BLaER1 treated with 17β-estradiol and CSF1 and Interleukin-3, amounts not matched to agents 10 nM and 100 nM (cell line): ENCODE measurements around the gene KCNQ2.

Experiments used
- H3K27ac ChIP-seq, 11 experiments: shearing (Covaris generic); formaldehyde crosslinking; 2 replicates each; pipeline ENCODE4 v1.8.1; 2022
- H3K27me3 ChIP-seq, 11 experiments: shearing (Covaris generic); formaldehyde crosslinking; 2 replicates each; pipeline ENCODE4 v1.8.1; 2022
- H3K36me3 ChIP-seq, 11 experiments: shearing (Covaris generic); formaldehyde crosslinking; 2 replicates each; pipeline ENCODE4 v1.8.1; 2022
- H3K4me1 ChIP-seq, 10 experiments: shearing (Covaris generic); formaldehyde crosslinking; 2 replicates each; pipeline ENCODE4 v1.8.1; 2022
- H3K4me2 ChIP-seq, 11 experiments: shearing (Covaris generic); formaldehyde crosslinking; 2 replicates each; pipeline ENCODE4 v1.8.1; 2022
- H3K4me3 ChIP-seq, 10 experiments: shearing (Covaris generic); formaldehyde crosslinking; 2 replicates each; pipeline ENCODE4 v1.8.1; 2022
- H3K9ac ChIP-seq, 11 experiments: shearing (Covaris generic); formaldehyde crosslinking; 2 replicates each; pipeline ENCODE4 v1.8.1; 2022
- H3K9me3 ChIP-seq, 11 experiments: shearing (Covaris generic); formaldehyde crosslinking; replicated peaks in 1 of 11; 2 replicates each; pipeline ENCODE4 v1.8.1; 2022
- H4K20me1 ChIP-seq, 11 experiments: shearing (Covaris generic); formaldehyde crosslinking; 2 replicates each; pipeline ENCODE4 v1.8.1; 2022
- Cebpa-rat ChIP-seq, 11 experiments: shearing (Covaris generic); IDR thresholded peaks; 2 replicates each; pipeline ENCODE4 v1.8.1; 2022

Gene KCNQ2

DNA sequence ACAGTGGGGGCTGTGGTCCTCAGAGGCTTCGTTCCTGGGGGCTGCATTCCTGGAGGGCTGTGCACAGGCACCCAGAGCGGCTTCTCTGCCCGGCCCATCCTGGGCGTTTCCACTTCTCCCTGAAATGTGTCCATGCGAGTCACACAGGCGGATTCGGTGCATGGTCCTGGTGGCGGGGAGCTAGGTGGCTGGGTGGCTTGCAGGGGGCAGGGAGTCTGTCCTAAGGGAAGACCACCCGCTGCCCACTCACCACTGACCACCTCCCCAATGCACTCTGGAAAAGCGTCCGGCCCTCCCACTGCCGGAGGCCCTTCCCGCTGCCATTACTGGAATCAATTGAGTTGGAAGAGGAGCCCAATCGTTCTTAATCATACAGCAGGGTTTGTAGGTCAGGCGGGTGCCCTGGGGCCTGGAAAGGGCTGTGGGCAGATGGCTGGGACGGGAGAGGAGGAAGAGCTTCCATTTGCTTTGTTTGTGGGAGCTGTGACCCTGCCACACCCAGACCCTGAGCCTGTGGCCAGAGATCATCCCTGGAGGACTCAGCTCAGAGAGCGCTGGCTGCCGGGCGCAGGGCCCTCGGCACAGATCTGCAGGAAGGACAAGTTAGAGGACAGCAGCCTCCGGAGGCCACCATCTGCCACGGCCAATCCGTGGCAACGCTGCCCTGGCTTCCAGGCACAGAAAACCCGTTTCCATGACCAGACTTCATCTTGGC lies 117.7 kb downstream of the KCNQ2 start:
- Histone ChIP-seq H3K27me3 (peaks cover 11 to 28% (median 20%) of the 10 kb centered on the region in 11 experiments), H3K4me1 (peaks cover 0 to 20% (median 15%) of the 10 kb centered on the region in 10 experiments; a peak in 15 of 20 replicates), H3K9ac (no peak overlapping the region), H3K36me3 (no peaks in the 10 kb centered on the region), H4K20me1 (peaks cover 0 to 34% (median 0%) of the 10 kb centered on the region in 11 experiments; a peak in 9 of 22 replicates), H3K27ac (no peak overlapping the region), H3K9me3 (peaks cover 0 to 14% (median 4%) of the 10 kb centered on the region in 11 experiments; a peak in 9 of 22 replicates), H3K4me3 (no peak overlapping the region), H3K4me2 (no peak overlapping the region)
- TF ChIP-seq Cebpa-rat (IDR thresholded peaks at IDR 0.05): no peak

DNA sequence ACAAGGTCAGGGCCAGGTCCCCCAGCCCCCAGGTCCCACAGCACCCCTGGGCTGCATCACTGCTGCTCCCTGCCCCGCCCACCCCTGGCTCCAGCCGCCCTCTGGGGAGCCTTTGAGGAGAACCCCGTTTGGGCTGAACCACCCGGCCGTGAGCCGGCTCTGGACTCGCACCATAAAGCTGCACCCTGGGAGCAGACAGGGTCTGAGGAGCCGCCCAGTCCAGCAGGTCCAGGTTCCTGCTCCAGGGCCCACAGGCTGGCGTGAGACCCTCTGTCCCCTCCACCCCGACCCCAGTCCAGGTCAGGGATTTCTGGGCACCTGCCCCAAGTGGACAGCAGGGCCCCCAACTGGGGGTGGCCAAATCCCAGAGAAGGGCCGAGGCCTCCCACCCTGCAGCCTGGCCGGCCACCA lies 119.6 kb downstream of the KCNQ2 start:
- TF ChIP-seq Cebpa-rat (IDR thresholded peaks at IDR 0.05): no peak
- Histone ChIP-seq H3K4me1 (peaks cover 0 to 20% (median 15%) of the 10 kb centered on the region in 10 experiments; a peak in 15 of 20 replicates), H3K27ac (no peak overlapping the region), H3K9ac (no peak overlapping the region), H3K9me3 (peaks cover 0 to 14% (median 4%) of the 10 kb centered on the region in 11 experiments; a peak in 9 of 22 replicates), H3K4me2 (peak overlapping the region in 9 of 11 experiments; percentile 18 to 73 (median 67); a peak in 15 of 22 replicates), H4K20me1 (peaks cover 0 to 25% (median 0%) of the 10 kb centered on the region in 11 experiments; a peak in 5 of 22 replicates), H3K27me3 (peaks cover 0 to 8% (median 1%) of the 10 kb centered on the region in 11 experiments; a peak in 8 of 22 replicates), H3K4me3 (no peak overlapping the region), H3K36me3 (no peaks in the 10 kb centered on the region)

DNA sequence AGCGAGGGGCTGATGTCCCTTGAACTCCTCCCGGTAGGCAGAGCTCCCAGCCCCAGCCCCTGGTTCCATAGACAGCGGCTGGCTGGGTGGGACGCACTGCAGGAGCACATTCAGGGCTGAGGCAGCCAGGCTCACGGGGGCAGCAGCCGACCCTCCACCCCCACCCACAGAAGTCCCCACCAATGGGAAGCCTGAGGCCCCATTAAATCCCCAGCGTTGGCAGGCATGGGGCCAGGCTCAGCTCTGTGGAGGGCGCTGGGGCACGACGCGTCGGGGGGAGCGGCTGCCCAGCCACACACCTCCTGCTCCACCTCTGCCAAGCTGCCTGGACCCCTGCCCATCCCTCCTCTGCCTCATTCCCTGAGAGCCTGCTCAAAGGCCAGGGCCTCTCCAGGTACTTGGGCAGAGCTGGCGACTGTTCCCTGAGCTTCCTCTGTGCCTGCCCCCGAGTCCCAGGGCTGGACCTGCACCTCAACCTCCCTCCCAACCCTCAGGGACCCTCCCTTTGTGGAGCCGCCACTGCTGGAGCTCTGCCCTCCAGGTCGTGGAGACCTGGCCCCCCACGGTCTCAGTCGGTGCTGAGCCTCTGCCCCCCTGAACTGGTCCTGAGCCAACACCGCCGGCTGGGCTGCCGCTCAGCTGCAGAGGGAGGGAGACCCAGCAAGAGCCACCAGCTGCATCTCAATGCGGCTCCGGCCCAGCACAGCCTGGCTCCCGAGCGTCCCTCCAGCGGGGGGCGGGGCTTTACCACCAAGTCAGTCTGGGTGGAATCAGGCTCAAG lies 120.5 kb downstream of the KCNQ2 start:
- Histone ChIP-seq H3K4me2 (peak overlapping the region in 9 of 11 experiments; percentile 18 to 73 (median 67); a peak in 15 of 22 replicates), H4K20me1 (peaks cover 0 to 27% (median 0%) of the 10 kb centered on the region in 11 experiments; a peak in 2 of 22 replicates), H3K36me3 (no peaks in the 10 kb centered on the region), H3K4me3 (no peak overlapping the region), H3K9ac (0 out of 22 replicates have a peak overlapping the region, but pooled peaks of 1 of the 11 experiments have one; percentile 24), H3K27ac (no peak overlapping the region), H3K9me3 (peaks cover 0 to 14% (median 4%) of the 10 kb centered on the region in 11 experiments; a peak in 9 of 22 replicates), H3K4me1 (peaks cover 0 to 20% (median 15%) of the 10 kb centered on the region in 10 experiments; a peak in 15 of 20 replicates), H3K27me3 (peaks cover 0 to 5% (median 0%) of the 10 kb centered on the region in 11 experiments; a peak in 3 of 22 replicates)
- no peak for TF ChIP-seq Cebpa-rat (IDR thresholded peaks at IDR 0.05)

DNA sequence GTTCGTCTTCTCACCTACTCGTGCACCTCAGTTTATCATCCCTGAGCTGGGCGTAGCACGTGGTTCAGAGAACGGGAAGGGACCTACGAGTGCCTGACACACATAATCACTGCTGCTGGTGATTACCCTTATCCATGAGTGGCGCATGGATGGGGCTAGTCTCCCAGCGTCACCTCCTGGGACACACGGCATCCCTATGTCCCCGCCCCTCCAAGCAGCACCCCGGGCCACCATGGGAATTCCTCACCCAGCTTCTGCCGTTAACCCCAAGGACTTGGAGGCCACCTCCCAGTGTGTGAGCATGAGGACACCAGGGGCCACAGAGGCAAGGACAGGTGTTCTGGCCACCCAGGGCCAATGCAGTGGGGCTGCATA lies 121.1 kb downstream of the KCNQ2 start:
- H3K9me3 ChIP-seq: peaks cover 0 to 14% (median 4%) of the 10 kb centered on the region in 11 experiments; a peak in 9 of 22 replicates
- no peak overlapping the region for H3K27ac ChIP-seq
- H3K4me2 ChIP-seq: peak overlapping the region in 2 of 11 experiments; percentile 70 to 72; a peak in 1 of 22 replicates
- no peaks in the 10 kb centered on the region for H3K36me3 ChIP-seq
- no peak for TF ChIP-seq Cebpa-rat (IDR thresholded peaks at IDR 0.05)
- H3K4me3 ChIP-seq: no peak overlapping the region
- H3K4me1 ChIP-seq: peaks cover 0 to 24% (median 19%) of the 10 kb centered on the region in 10 experiments; a peak in 16 of 20 replicates
- no peak overlapping the region for H3K9ac ChIP-seq
- H4K20me1 ChIP-seq: peaks cover 0 to 30% (median 0%) of the 10 kb centered on the region in 11 experiments; a peak in 3 of 22 replicates
- peaks cover 0 to 5% (median 0%) of the 10 kb centered on the region in 11 experiments; a peak in 2 of 22 replicates for H3K27me3 ChIP-seq

- Histone ChIP-seq H3K4me1 (peaks cover 0 to 30% (median 25%) of the 10 kb centered on the region in 10 experiments; a peak in 17 of 20 replicates), H3K27ac (no peak overlapping the region), H3K9ac (no peak overlapping the region), H4K20me1 (peaks cover 0 to 30% (median 0%) of the 10 kb centered on the region in 11 experiments; a peak in 4 of 22 replicates), H3K9me3 (peaks cover 0 to 14% (median 4%) of the 10 kb centered on the region in 11 experiments; a peak in 9 of 22 replicates), H3K4me2 (no peak overlapping the region), H3K4me3 (no peak overlapping the region), H3K36me3 (no peaks in the 10 kb centered on the region), H3K27me3 (peaks cover 0 to 5% (median 0%) of the 10 kb centered on the region in 11 experiments; a peak in 2 of 22 replicates)
- TF ChIP-seq Cebpa-rat (IDR thresholded peaks at IDR 0.05): no peak
These were observed 121.7 kb downstream of the KCNQ2 start for GRCh38 chr20:63350597-63351325.
